ENCODE measurements around the gene KIRREL3. TPM values are rescaled to one million over a fixed set of nuclear protein-coding genes. Genes with fewer than 3 reads are reported as not detected.

The KIRREL3 gene
- total RNA-seq, 1 donor from 2014 or later: not detected

DNA sequence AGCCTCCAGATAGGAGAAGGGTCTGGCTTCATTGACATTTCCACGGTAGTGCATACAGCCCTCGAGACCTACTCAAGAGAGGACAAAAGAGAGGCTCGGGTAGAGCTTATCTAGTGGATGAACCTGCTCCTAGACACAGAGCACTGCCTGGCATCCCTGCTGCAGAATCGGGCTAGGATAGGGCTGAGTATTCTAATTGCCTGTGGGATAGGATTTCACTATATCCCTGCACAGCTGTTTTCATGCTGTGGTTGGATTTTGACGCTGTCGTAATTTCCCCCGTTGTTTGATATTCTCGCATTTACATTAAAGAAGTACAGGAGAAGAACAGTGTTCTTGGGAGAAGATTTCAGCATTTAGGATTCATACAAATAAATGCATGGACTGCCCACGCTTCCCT, 107.8 kb downstream of the KIRREL3 start:
- no peak for FAIRE-seq
- TF ChIP-seq, protein P1, sequence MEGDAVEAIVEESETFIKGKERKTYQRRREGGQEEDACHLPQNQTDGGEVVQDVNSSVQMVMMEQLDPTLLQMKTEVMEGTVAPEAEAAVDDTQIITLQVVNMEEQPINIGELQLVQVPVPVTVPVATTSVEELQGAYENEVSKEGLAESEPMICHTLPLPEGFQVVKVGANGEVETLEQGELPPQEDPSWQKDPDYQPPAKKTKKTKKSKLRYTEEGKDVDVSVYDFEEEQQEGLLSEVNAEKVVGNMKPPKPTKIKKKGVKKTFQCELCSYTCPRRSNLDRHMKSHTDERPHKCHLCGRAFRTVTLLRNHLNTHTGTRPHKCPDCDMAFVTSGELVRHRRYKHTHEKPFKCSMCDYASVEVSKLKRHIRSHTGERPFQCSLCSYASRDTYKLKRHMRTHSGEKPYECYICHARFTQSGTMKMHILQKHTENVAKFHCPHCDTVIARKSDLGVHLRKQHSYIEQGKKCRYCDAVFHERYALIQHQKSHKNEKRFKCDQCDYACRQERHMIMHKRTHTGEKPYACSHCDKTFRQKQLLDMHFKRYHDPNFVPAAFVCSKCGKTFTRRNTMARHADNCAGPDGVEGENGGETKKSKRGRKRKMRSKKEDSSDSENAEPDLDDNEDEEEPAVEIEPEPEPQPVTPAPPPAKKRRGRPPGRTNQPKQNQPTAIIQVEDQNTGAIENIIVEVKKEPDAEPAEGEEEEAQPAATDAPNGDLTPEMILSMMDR (IDR thresholded peaks at IDR 0.05; ENCODE audit: insufficient read depth, low read length, severe bottlenecking): no peak
- Histone ChIP-seq H3K4me3 (ENCODE audit: low read depth, low read length) (no peak overlapping the region), H3K36me3 (ENCODE audit: control insufficient read depth, insufficient read depth, low read length) (no peaks in the 10 kb centered on the region), H3K27me3 (ENCODE audit: control insufficient read depth, insufficient read depth, low read length) (no peaks in the 10 kb centered on the region)
- DNase-seq (ENCODE audit: low read depth): no peak

DNA sequence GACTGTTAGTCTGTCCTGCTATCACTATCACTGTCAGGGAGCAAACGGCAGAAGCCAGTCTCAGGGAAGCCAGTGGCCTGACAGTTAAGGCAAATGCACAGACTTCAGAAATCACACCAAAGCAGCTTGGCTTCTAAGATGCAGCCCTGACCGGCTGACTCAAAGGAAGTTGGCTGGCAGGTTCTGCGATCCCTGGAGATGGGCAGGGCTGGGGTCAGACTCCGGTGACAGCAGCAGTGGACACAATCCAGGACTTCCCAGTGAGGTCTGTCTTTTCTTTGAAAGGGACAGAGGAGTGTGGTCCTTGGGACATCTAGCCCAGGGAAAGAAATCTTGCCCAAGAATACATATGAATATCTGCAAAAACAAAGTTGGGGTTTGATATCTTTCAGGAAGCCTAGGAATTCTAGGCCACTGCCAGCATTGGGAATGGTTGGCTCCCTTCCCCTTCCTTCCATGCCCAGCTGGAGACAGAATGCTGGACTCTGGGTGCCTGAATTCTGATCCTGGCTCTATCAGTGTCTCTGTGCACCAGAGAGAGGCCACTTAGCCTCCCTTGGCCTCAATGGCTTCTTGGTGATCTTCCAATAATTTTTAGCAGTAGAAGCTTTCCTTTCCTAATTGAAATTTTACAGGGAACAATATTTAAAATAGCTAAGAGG, 108.9 kb downstream of the KIRREL3 start:
- H3K4me3 ChIP-seq (ENCODE audit: low read depth, low read length): no peak overlapping the region
- DNase-seq (ENCODE audit: low read depth) (no peak), FAIRE-seq (no peak)
- H3K36me3 ChIP-seq (ENCODE audit: control insufficient read depth, insufficient read depth, low read length): no peaks in the 10 kb centered on the region
- TF ChIP-seq, protein P1 (IDR thresholded peaks at IDR 0.05; ENCODE audit: insufficient read depth, low read length, severe bottlenecking): no peak
- no peaks in the 10 kb centered on the region for H3K27me3 ChIP-seq (ENCODE audit: control insufficient read depth, insufficient read depth, low read length)

DNA sequence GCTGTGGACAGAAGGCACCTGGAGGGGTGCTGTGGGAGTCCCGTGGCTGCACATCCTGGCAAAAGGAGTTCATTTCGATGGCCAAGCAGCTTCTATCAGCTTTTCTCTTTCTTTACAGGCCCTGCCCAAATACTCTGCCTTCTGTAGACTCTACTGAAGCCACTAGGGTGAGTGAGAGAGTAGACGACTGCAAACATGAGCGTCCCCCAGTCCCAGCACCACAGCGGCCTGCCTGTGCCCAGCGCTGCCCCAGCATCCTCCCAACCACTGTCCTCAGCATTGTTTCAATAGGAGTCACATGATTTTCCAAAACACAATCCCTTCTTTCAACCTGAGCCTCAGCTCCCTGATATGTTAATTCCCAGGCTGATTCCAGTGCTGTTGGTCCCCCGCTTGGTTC, 110.0 kb downstream of the KIRREL3 start:
- Histone ChIP-seq H3K4me3 (ENCODE audit: low read depth, low read length) (no peak overlapping the region), H3K36me3 (ENCODE audit: control insufficient read depth, insufficient read depth, low read length) (no peaks in the 10 kb centered on the region), H3K27me3 (ENCODE audit: control insufficient read depth, insufficient read depth, low read length) (no peaks in the 10 kb centered on the region)
- DNase-seq (ENCODE audit: low read depth) (no peak), FAIRE-seq (no peak)
- TF ChIP-seq, protein P1 (IDR thresholded peaks at IDR 0.05; ENCODE audit: insufficient read depth, low read length, severe bottlenecking): no peak

DNA sequence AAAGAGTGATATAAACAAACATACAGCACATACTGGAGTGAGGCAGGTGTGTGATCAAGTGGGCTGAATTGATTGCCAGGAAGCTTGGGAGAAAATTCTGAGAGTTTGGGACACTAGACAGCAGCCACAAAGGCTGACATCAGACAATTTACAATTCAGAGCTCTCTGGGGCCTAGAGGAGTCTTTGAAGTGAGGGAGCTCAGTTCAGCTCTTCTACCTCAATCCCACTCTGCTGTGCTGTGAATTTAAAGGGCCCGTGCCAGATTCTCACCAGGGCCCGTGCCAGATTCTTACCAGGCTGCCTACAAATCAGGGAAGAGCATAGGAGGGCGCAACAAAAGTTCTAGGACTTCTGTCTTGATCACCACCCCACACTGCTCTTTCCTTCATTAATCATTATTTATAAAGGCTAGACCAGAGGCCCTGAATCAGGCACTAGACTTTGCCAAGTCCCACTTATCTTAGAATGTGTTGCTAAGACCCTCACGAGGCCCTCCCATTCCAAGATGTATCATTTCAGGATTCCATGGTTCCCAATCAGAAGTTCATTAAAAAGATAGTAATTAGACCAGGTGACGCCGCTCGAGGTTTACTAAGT, 112.4 kb downstream of the KIRREL3 start:
- TF ChIP-seq, protein P1 (IDR thresholded peaks at IDR 0.05; ENCODE audit: insufficient read depth, low read length, severe bottlenecking): no peak
- DNase-seq (ENCODE audit: low read depth): no peak
- H3K27me3 ChIP-seq (ENCODE audit: control insufficient read depth, insufficient read depth, low read length): no peaks in the 10 kb centered on the region
- FAIRE-seq: no peak
- H3K36me3 ChIP-seq (ENCODE audit: control insufficient read depth, insufficient read depth, low read length): no peaks in the 10 kb centered on the region
- H3K4me3 ChIP-seq (ENCODE audit: low read depth, low read length): no peak overlapping the region

DNA sequence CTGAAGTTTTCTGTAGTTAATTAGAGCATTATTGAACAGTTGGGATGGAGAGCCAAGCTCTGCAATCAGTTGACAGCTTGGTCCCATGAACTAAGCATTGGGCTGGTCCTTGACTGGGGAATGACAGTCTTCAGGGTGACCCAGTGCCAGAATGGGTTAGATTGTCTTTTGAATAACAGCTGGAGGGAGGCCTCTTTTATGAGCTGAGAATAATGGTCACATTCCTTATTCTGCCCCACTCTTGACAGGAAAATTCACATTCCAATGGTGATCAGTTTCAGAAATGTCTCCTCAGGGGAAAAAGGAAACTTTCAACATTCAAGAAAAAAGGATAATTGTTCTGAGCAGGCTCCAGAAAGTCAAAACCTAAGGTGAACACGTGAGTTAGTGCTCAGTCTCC, 113.9 kb downstream of the KIRREL3 start:
- no peak for FAIRE-seq
- TF ChIP-seq, protein P1 (IDR thresholded peaks at IDR 0.05; ENCODE audit: insufficient read depth, low read length, severe bottlenecking): no peak
- no peaks in the 10 kb centered on the region for H3K36me3 ChIP-seq (ENCODE audit: control insufficient read depth, insufficient read depth, low read length)
- no peak for DNase-seq (ENCODE audit: low read depth)
- H3K4me3 ChIP-seq (ENCODE audit: low read depth, low read length): no peak overlapping the region
- H3K27me3 ChIP-seq (ENCODE audit: control insufficient read depth, insufficient read depth, low read length): no peaks in the 10 kb centered on the region

DNA sequence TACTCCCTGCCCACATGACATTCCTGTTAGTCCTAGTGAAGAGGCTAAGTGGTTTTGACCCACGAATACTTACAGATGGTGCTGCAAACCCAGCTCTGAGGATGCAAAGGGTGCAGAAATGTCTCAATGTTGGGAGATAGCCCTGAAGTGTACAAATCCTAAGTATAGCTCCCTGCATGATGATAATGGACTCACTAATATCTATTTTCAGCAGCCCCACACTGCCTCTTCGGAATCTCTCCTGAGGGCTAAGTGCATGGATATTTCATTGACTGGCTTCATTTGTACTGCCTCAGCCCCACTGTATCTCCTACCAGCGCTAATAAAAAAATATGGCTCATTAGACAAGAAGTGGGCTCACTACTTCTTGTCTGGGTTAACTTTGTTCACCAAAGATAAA, 114.5 kb downstream of the KIRREL3 start:
- H3K27me3 ChIP-seq (ENCODE audit: control insufficient read depth, insufficient read depth, low read length): no peaks in the 10 kb centered on the region
- H3K36me3 ChIP-seq (ENCODE audit: control insufficient read depth, insufficient read depth, low read length): no peaks in the 10 kb centered on the region
- TF ChIP-seq, protein P1 (IDR thresholded peaks at IDR 0.05; ENCODE audit: insufficient read depth, low read length, severe bottlenecking): no peak
- H3K4me3 ChIP-seq (ENCODE audit: low read depth, low read length): no peak overlapping the region
- DNase-seq (ENCODE audit: low read depth): no peak
- FAIRE-seq: no peak

All from bronchial epithelial cell (primary cell).